Right lobe of liver (tissue), 4 donors: Measurements from ENCODE around the gene HSD17B4.

Experiments used
- POLR2A ChIP-seq: fragments of 450-650 bp; IDR thresholded peaks from one replicate; pipeline ENCODE4 v1.6.1; 2017; ENCODE audit warnings: antibody characterized with exemption, mild to moderate bottlenecking
- TF ChIP-seq, protein P1 (sequence below), 4 donors: fragments of 200-600 bp in 3 of 4; fragments of 450-650 bp in 1 of 4; IDR thresholded peaks; one replicate each; pipeline versions ENCODE4 v1.5.1 to v1.8.0; 2016 to 2022; ENCODE audit warnings: antibody characterized with exemption in 4 of 4, mild to moderate bottlenecking in 2 of 4
- donor health status: DM: no; HTN: no; CAD: no.
- donor health status: DM: no; HTN: no; CAD: no.
- donor health status: DM: no; HTN: yes; CAD: no.

DNA sequence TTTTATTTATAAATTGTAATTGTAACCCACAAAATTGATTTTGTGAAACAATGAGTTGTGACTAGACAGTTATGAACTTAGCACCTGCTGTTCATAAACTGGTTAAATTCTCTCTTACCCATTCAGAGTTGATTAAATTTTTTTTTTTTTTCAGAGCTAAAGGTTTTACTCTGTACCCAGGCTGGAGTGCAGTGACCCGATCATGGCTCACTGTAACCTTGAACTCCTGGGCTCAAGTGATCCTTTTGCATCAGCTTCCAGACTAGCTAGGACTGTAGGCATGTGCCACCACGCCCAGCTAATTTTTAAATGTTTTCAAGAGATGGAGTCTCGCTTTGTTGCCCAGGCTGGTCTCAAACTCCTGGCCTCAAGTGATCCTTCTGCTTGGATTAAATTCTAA, 1.9 kb downstream of the HSD17B4 start:
- no peak for TF ChIP-seq POLR2A
- TF ChIP-seq, protein P1, sequence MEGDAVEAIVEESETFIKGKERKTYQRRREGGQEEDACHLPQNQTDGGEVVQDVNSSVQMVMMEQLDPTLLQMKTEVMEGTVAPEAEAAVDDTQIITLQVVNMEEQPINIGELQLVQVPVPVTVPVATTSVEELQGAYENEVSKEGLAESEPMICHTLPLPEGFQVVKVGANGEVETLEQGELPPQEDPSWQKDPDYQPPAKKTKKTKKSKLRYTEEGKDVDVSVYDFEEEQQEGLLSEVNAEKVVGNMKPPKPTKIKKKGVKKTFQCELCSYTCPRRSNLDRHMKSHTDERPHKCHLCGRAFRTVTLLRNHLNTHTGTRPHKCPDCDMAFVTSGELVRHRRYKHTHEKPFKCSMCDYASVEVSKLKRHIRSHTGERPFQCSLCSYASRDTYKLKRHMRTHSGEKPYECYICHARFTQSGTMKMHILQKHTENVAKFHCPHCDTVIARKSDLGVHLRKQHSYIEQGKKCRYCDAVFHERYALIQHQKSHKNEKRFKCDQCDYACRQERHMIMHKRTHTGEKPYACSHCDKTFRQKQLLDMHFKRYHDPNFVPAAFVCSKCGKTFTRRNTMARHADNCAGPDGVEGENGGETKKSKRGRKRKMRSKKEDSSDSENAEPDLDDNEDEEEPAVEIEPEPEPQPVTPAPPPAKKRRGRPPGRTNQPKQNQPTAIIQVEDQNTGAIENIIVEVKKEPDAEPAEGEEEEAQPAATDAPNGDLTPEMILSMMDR (IDR thresholded peaks at IDR 0.05), result no peak
